Measurements from ENCODE around the gene COL5A1.

COL5A1 gene

GRCh38 chr9:134686896-134687295 lies 45.3 kb downstream of the COL5A1 start:
- no peak for DNase-seq (ENCODE audit: low read depth)
- TF ChIP-seq CTCF (conservative IDR thresholded peaks at IDR 0.05; ENCODE audit: control insufficient read depth, insufficient read depth, low read depth, low read length), result no peak
- H3K4me3 ChIP-seq (ENCODE audit: control insufficient read depth, low read depth, low read length), result no peak overlapping the region

GRCh38 chr9:134687556-134687955 lies 46.0 kb downstream of the COL5A1 start:
- TF ChIP-seq CTCF (conservative IDR thresholded peaks at IDR 0.05; ENCODE audit: control insufficient read depth, insufficient read depth, low read depth, low read length), result no peak

GRCh38 chr9:134688231-134688630 lies 46.6 kb downstream of the COL5A1 start:
- no peak overlapping the region for H3K4me3 ChIP-seq (ENCODE audit: control insufficient read depth, low read depth, low read length)
- DNase-seq (ENCODE audit: low read depth), result no peak
- no peak for TF ChIP-seq CTCF (conservative IDR thresholded peaks at IDR 0.05; ENCODE audit: control insufficient read depth, insufficient read depth, low read depth, low read length)

More at GRCh38 chr9:134687556-134687955, 46.0 kb downstream of the COL5A1 start:
- no peak overlapping the region for H3K4me3 ChIP-seq (ENCODE audit: control insufficient read depth, low read depth, low read length)
- DNase-seq (ENCODE audit: low read depth), result no peak

- H3K4me3 ChIP-seq (ENCODE audit: control insufficient read depth, low read depth, low read length), result no peak overlapping the region
- no peak for TF ChIP-seq CTCF (conservative IDR thresholded peaks at IDR 0.05; ENCODE audit: control insufficient read depth, insufficient read depth, low read depth, low read length)
- no peak for DNase-seq (ENCODE audit: low read depth)
Observed at GRCh38 chr9:134688661-134689320, 47.2 kb downstream of the COL5A1 start.

- peak; percentile 71 for DNase-seq (ENCODE audit: low read depth)
Observed at GRCh38 chr9:134689321-134690181, 47.9 kb downstream of the COL5A1 start.

GRCh38 chr9:134690301-134690751 lies 48.7 kb downstream of the COL5A1 start:
- no peak overlapping the region for H3K4me3 ChIP-seq (ENCODE audit: control insufficient read depth, low read depth, low read length)
- DNase-seq (ENCODE audit: low read depth), result no peak
- TF ChIP-seq CTCF (conservative IDR thresholded peaks at IDR 0.05; ENCODE audit: control insufficient read depth, insufficient read depth, low read depth, low read length), result no peak

More at GRCh38 chr9:134689321-134690181, 47.9 kb downstream of the COL5A1 start:
- TF ChIP-seq CTCF (conservative IDR thresholded peaks at IDR 0.05; ENCODE audit: control insufficient read depth, insufficient read depth, low read depth, low read length), result peak; percentile 83
- H3K4me3 ChIP-seq (ENCODE audit: control insufficient read depth, low read depth, low read length), result no peak overlapping the region
